ENCODE results near the gene SCD5. TPM values are rescaled to one million over a fixed set of nuclear protein-coding genes. Genes with fewer than 3 reads are reported as not detected.

Gene SCD5
- total RNA-seq, 2 donors from 2014 or later, result 9.7 to 14.0 TPM

DNA sequence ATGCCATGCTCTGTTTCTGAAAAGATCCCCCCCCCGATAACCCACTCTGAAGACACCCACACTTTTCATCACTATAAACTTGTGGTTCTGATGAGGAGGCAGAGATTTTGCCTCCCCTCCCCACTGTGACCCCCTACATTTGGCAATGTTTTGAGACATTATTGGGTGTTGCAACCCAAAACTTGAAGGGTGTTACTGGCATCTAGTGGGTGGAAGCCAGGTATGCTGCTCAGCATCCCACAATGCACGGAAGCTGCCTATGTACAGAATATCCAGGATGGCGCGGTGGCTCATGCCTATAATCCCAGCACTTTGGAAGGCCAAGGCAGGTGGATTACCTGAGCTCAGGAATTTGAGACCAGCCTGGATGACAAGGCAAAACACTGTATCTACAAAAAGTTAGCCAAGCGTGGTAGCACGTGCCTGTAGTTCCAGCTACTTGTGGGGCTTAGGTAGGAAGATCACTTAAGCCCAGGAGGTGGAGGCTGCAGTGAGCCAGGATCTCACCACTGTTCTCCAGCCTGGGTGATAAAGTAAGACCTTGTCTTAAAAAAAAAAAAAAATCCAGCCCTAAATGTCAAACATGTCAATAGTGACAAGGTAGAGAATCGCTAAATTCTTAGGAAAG lies 87.3 kb downstream of the SCD5 start:
- Histone ChIP-seq H3K27ac (no peak overlapping the region), H3K4me3 (no peak overlapping the region), H3K27me3 (no peaks in the 10 kb centered on the region), H3K36me3 (no peaks in the 10 kb centered on the region), H3K4me1 (peaks cover 0 to 5% of the 10 kb centered on the region in 2 donors), H3K9me3 (no peaks in the 10 kb centered on the region)
- DNase-seq (ENCODE audit: low spot score), result no peak
- no peak for TF ChIP-seq CTCF (IDR thresholded peaks at IDR 0.05)

DNA sequence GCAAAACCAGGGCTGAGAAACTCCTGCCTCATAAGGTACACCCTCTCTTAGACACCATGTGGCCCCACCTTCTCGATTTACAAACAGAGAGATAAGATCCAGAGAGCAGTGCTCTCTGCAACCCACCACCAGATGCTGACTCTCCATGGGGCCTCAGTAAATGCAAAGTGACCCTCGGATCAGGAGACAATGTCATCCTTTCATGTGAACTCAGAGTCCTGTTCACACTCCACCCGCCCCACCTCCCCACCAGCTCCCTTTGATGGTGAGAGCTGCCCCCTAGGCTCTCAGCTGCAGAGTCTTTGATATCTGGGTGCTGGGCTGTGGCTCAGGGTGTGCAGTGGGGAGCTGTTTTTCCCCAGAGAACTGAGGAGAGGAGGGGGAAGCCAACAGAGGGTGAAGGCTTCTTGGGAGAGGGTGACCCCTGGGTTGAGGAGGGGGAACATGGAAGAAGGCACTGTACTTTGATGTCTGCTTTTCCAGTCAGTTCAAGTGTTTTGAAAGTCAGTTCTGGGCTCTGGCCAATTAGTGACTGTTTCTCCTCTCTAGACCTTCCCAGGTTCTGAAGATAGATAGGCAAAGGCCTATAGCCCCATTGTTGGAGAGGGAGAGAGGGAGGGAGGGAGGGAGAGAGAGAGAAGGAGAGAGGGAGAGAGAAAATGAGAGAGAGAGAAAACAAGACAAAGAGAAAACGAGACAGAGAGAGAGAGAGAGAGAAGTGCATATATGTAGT lies 88.2 kb downstream of the SCD5 start:
- Histone ChIP-seq H3K27ac (no peak overlapping the region), H3K4me3 (no peak overlapping the region)

GRCh38 chr4:82708982-82709381 lies 89.6 kb downstream of the SCD5 start:
- no peak overlapping the region for H3K4me3 ChIP-seq
- TF ChIP-seq CTCF (IDR thresholded peaks at IDR 0.05), result no peak
- no peak overlapping the region for H3K27ac ChIP-seq
- no peaks in the 10 kb centered on the region for H3K36me3 ChIP-seq
- no peaks in the 10 kb centered on the region for H3K9me3 ChIP-seq
- H3K4me1 ChIP-seq, result no peaks in the 10 kb centered on the region
- H3K27me3 ChIP-seq, result no peaks in the 10 kb centered on the region
- DNase-seq (ENCODE audit: low spot score), result no peak

More for the DNA sequence above, 88.2 kb downstream of the SCD5 start:
- no peak for TF ChIP-seq CTCF (IDR thresholded peaks at IDR 0.05)
- Histone ChIP-seq H3K9me3 (no peaks in the 10 kb centered on the region), H3K27me3 (no peaks in the 10 kb centered on the region), H3K36me3 (no peaks in the 10 kb centered on the region), H3K4me1 (no peaks in the 10 kb centered on the region)
- no peak for DNase-seq (ENCODE audit: low spot score)

GRCh38 chr4:82706349-82707000 lies 92.1 kb downstream of the SCD5 start:
- Histone ChIP-seq H3K9me3 (no peaks in the 10 kb centered on the region), H3K4me1 (no peaks in the 10 kb centered on the region), H3K4me3 (no peak overlapping the region), H3K27ac (peak overlapping the region in 1 of 2 donors; percentile 33), H3K36me3 (no peaks in the 10 kb centered on the region), H3K27me3 (no peaks in the 10 kb centered on the region)
- no peak for TF ChIP-seq CTCF (IDR thresholded peaks at IDR 0.05)
- DNase-seq (ENCODE audit: low spot score), result no peak

DNA sequence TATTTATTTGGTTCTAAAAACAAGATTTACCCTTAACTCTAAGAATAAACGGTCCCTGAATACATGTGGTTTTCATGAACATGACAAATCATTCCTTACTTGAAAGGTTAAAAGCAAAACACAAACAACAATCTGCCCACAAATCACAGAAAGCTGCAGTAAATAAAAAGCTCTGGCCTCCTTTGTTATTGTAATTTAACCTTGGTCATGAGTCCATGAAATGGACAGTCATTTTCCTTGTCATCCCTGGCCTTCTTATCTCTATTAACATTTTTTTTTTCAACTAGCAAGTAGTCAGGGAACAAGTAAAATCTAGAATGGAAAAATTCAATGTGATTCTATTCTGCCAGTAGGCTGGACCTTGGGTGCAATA lies 92.7 kb downstream of the SCD5 start:
- no peaks in the 10 kb centered on the region for H3K36me3 ChIP-seq
- no peak for TF ChIP-seq CTCF (IDR thresholded peaks at IDR 0.05)
- DNase-seq (ENCODE audit: low spot score), result no peak
- no peak overlapping the region for H3K4me3 ChIP-seq
- no peaks in the 10 kb centered on the region for H3K9me3 ChIP-seq
- no peaks in the 10 kb centered on the region for H3K4me1 ChIP-seq
- H3K27me3 ChIP-seq, result no peaks in the 10 kb centered on the region
- no peak overlapping the region for H3K27ac ChIP-seq

Data from right atrium auricular region (tissue), 2 donors.